Ishikawa (cell line): ENCODE data around the gene ADGRE3.

Source experiments
- CEBPB ChIP-seq: IDR thresholded peaks from 2 replicates; pipeline ENCODE4 v1.6.1; 2012
- CREB1 ChIP-seq: IDR thresholded peaks from 2 replicates; pipeline ENCODE4 v1.6.1; 2012; ENCODE audit warnings: low read depth
- EGR1 ChIP-seq: IDR thresholded peaks from 2 replicates; pipeline ENCODE4 v1.6.1; 2012
- EP300 ChIP-seq: IDR thresholded peaks from 2 replicates; pipeline ENCODE4 v1.6.1; 2012; ENCODE audit warnings: borderline replicate concordance
- FOXM1 ChIP-seq: IDR thresholded peaks from 2 replicates; pipeline ENCODE4 v1.6.1; 2012; ENCODE audit warnings: low read depth, borderline replicate concordance
- NFIC ChIP-seq: IDR thresholded peaks from 2 replicates; pipeline ENCODE4 v1.6.1; 2012
- RAD21 ChIP-seq: IDR thresholded peaks from 2 replicates; pipeline ENCODE4 v1.6.1; 2012; ENCODE audit warnings: low read depth
- TAF1 ChIP-seq: IDR thresholded peaks from 2 replicates; pipeline ENCODE4 v1.6.1; 2012; ENCODE audit warnings: low read depth, mild to moderate bottlenecking
- TCF12 ChIP-seq: IDR thresholded peaks from 2 replicates; pipeline ENCODE4 v1.6.1; 2012; ENCODE audit warnings: low read depth
- TEAD4 ChIP-seq: IDR thresholded peaks from 2 replicates; pipeline ENCODE4 v1.6.1; 2012
- YY1 ChIP-seq: IDR thresholded peaks from 2 replicates; pipeline ENCODE4 v1.6.1; 2012; ENCODE audit warnings: low read depth
- ZBTB7A ChIP-seq: IDR thresholded peaks from 2 replicates; pipeline ENCODE4 v1.6.1; 2012; ENCODE audit warnings: low read depth
- TF ChIP-seq, protein P1 (sequence below): IDR thresholded peaks from 2 replicates; pipeline ENCODE4 v1.6.1; 2012; ENCODE audit warnings: low read depth, mild to moderate bottlenecking
- TF ChIP-seq, protein P2 (sequence below): IDR thresholded peaks from 2 replicates; pipeline ENCODE4 v1.6.1; 2012
- TF ChIP-seq, protein P3 (sequence below): IDR thresholded peaks from 2 replicates; pipeline ENCODE4 v1.6.1; 2012

The ADGRE3 gene

GRCh38 chr19:14715841-14716240, 41.2 kb upstream of the ADGRE3 start:
- TF ChIP-seq, protein P1, sequence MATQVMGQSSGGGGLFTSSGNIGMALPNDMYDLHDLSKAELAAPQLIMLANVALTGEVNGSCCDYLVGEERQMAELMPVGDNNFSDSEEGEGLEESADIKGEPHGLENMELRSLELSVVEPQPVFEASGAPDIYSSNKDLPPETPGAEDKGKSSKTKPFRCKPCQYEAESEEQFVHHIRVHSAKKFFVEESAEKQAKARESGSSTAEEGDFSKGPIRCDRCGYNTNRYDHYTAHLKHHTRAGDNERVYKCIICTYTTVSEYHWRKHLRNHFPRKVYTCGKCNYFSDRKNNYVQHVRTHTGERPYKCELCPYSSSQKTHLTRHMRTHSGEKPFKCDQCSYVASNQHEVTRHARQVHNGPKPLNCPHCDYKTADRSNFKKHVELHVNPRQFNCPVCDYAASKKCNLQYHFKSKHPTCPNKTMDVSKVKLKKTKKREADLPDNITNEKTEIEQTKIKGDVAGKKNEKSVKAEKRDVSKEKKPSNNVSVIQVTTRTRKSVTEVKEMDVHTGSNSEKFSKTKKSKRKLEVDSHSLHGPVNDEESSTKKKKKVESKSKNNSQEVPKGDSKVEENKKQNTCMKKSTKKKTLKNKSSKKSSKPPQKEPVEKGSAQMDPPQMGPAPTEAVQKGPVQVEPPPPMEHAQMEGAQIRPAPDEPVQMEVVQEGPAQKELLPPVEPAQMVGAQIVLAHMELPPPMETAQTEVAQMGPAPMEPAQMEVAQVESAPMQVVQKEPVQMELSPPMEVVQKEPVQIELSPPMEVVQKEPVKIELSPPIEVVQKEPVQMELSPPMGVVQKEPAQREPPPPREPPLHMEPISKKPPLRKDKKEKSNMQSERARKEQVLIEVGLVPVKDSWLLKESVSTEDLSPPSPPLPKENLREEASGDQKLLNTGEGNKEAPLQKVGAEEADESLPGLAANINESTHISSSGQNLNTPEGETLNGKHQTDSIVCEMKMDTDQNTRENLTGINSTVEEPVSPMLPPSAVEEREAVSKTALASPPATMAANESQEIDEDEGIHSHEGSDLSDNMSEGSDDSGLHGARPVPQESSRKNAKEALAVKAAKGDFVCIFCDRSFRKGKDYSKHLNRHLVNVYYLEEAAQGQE, result no peak
- TF ChIP-seq TCF12, result no peak
- no peak for TF ChIP-seq TAF1
- no peak for TF ChIP-seq ZBTB7A
- TF ChIP-seq CEBPB, result no peak
- no peak for TF ChIP-seq FOXM1
- no peak for TF ChIP-seq TEAD4
- TF ChIP-seq, protein P2, sequence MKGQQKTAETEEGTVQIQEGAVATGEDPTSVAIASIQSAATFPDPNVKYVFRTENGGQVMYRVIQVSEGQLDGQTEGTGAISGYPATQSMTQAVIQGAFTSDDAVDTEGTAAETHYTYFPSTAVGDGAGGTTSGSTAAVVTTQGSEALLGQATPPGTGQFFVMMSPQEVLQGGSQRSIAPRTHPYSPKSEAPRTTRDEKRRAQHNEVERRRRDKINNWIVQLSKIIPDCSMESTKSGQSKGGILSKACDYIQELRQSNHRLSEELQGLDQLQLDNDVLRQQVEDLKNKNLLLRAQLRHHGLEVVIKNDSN, result no peak
- TF ChIP-seq EGR1, result no peak

- TF ChIP-seq, protein P1, result no peak
Observed at GRCh38 chr19:14704450-14704849, 29.8 kb upstream of the ADGRE3 start.

DNA sequence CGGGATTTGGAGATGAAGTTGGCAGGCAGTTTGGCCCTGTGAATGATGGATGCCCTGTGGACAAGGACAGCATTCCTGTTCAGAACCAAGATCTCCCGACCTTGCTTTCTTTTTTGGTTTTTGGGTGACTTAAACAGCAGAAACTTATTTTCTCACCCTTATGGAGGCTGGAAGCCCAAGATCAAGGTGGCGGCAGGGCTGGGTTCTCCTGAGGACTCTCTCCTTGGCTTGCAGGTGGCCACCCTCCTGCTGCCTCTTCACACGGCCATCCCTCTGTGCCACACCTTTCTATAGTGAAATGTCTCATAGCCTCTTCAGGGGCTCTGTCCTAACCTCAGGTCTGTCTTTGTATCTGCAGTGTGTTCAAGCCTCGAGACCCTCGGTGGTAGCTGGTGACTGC, 29.2 kb upstream of the ADGRE3 start:
- TF ChIP-seq CREB1 (no peak), RAD21 (no peak), TEAD4 (no peak), FOXM1 (no peak), EGR1 (no peak), TCF12 (no peak), EP300 (no peak)

- TF ChIP-seq, protein P3, sequence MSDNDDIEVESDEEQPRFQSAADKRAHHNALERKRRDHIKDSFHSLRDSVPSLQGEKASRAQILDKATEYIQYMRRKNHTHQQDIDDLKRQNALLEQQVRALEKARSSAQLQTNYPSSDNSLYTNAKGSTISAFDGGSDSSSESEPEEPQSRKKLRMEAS, result no peak
- no peak for TF ChIP-seq EP300
- no peak for TF ChIP-seq RAD21
- TF ChIP-seq NFIC, result no peak
- TF ChIP-seq, protein P2, result no peak
- TF ChIP-seq TAF1, result no peak
- TF ChIP-seq, protein P1, result no peak
- TF ChIP-seq TEAD4, result no peak
- TF ChIP-seq FOXM1, result no peak
- TF ChIP-seq TCF12, result no peak
- no peak for TF ChIP-seq YY1
Observed at GRCh38 chr19:14700711-14701375, 26.2 kb upstream of the ADGRE3 start.

DNA sequence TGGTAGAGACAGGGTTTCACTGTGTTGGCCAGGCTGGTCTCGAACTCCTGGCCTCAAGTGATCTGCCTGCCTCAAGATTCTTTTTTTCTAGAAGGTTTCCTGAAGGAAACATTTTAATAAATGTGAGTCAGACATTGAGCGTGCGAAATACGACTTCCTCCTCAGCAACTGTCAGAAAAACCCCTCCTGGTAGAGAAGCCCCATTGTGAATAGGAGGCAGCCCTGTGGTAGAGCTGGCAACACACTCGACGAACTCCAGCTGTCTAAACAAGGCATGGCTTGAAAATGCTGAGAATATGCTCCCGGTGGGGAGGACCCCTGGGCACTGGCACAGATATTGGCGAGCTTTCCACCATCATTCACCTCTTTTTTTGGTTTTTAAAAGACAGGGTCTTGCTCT, 25.0 kb upstream of the ADGRE3 start:
- TF ChIP-seq NFIC (no peak), CREB1 (no peak), EP300 (no peak), RAD21 (no peak), YY1 (no peak), TEAD4 (no peak)
- TF ChIP-seq, protein P1, result no peak
- TF ChIP-seq, protein P2, result no peak
